Prostate gland (tissue), 2 donors: ENCODE data around the gene KRTAP3-1.

ENCODE experiments used
- POLR2A ChIP-seq: fragments of 450-650 bp; IDR thresholded peaks from one replicate; pipeline ENCODE4 v1.6.1; 2016; ENCODE audit warnings: antibody characterized with exemption, mild to moderate bottlenecking
- TF ChIP-seq, protein P1 (sequence below), 4 experiments: fragments of 200-600 bp in 2 of 4; fragments of 450-650 bp in 2 of 4; sonication (generic) in 2 of 4; IDR thresholded peaks; 1 replicate in 3 of 4; 2 replicates in 1 of 4; pipeline ENCODE4 v1.5.1; 2016 to 2019; ENCODE audit warnings: antibody characterized with exemption in 4 of 4, mild to moderate bottlenecking in 2 of 4, moderate library complexity in 2 of 4

DNA sequence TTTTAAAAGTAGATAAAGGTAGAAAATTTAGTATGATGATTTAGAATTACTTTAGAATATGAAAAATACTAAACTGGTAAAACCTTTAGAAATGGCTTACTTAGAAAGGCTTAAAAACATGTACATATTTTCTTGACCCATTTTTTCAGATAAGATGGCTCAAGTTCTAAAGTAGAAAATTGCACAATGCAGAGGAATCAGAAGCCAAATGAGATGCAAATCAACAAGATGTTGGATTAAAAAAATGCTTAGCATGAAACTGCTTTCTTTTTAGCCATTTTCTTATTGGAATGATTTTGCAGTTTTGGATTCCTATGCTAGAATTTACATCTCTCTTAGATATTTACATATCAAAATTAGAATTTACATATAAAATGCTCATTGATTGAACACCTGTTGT lies 1.5 kb upstream of the KRTAP3-1 start:
- TF ChIP-seq, protein P1, sequence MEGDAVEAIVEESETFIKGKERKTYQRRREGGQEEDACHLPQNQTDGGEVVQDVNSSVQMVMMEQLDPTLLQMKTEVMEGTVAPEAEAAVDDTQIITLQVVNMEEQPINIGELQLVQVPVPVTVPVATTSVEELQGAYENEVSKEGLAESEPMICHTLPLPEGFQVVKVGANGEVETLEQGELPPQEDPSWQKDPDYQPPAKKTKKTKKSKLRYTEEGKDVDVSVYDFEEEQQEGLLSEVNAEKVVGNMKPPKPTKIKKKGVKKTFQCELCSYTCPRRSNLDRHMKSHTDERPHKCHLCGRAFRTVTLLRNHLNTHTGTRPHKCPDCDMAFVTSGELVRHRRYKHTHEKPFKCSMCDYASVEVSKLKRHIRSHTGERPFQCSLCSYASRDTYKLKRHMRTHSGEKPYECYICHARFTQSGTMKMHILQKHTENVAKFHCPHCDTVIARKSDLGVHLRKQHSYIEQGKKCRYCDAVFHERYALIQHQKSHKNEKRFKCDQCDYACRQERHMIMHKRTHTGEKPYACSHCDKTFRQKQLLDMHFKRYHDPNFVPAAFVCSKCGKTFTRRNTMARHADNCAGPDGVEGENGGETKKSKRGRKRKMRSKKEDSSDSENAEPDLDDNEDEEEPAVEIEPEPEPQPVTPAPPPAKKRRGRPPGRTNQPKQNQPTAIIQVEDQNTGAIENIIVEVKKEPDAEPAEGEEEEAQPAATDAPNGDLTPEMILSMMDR (IDR thresholded peaks at IDR 0.05), result no peak
- TF ChIP-seq POLR2A, result no peak
